Astrocyte (in vitro differentiated cells and primary cell): ENCODE results near the gene LIPC. TPM values are rescaled to one million over a fixed set of nuclear protein-coding genes. Genes with fewer than 3 reads are reported as not detected.

Experiments
- DNase-seq: peaks from one replicate; pipeline ENCODE4 v3.0.0-alpha.2; 2010; ENCODE audit warnings: low read depth
- FAIRE-seq: peaks from 2 replicates; lab custom pipeline; 2011; peaks lifted over from hg19 to GRCh38; lab: Jason Lieb, UNC
- H2AFZ ChIP-seq: 2 replicates; pipeline ENCODE4 v1.6.0; 2012; ENCODE audit warnings: low read depth, low read length, inconsistent platforms
- H3K27ac ChIP-seq: 2 replicates; pipeline ENCODE4 v1.5.1; 2011; ENCODE audit warnings: low read depth, low read length, inconsistent platforms
- H3K27me3 ChIP-seq: 2 replicates; pipeline ENCODE4 v1.6.0; 2011; ENCODE audit warnings: low read length, inconsistent platforms; ENCODE audit not compliant: insufficient read depth
- H3K36me3 ChIP-seq: 2 replicates; pipeline ENCODE4 v1.5.1; 2011; ENCODE audit warnings: low read length, inconsistent platforms; ENCODE audit not compliant: insufficient read depth
- H3K4me1 ChIP-seq: 2 replicates; pipeline ENCODE4 v1.5.1; 2011; ENCODE audit warnings: low read length, inconsistent platforms; ENCODE audit not compliant: insufficient read depth
- H3K4me2 ChIP-seq: 2 replicates; pipeline ENCODE4 v1.6.0; 2012; ENCODE audit warnings: low read length, inconsistent platforms
- H3K4me3 ChIP-seq: 2 replicates; pipeline ENCODE4 v1.5.1; 2011; ENCODE audit warnings: low read depth, mild to moderate bottlenecking, low read length, inconsistent platforms; ENCODE audit not compliant: insufficient read depth
- H3K79me2 ChIP-seq: 2 replicates; pipeline ENCODE4 v1.6.0; 2012; ENCODE audit warnings: mild to moderate bottlenecking, low read length, inconsistent platforms; ENCODE audit not compliant: insufficient read depth
- H3K9ac ChIP-seq: 2 replicates; pipeline ENCODE4 v1.6.0; 2012; ENCODE audit warnings: mild to moderate bottlenecking, low read length, inconsistent platforms
- H3K9me3 ChIP-seq: 2 replicates; pipeline ENCODE4 v1.5.1; 2012; ENCODE audit warnings: low read depth, mild to moderate bottlenecking, low read length, inconsistent platforms; ENCODE audit not compliant: insufficient read depth
- H4K20me1 ChIP-seq: 2 replicates; pipeline ENCODE4 v1.6.0; 2012; ENCODE audit warnings: low read length, inconsistent platforms; ENCODE audit not compliant: insufficient read depth
- H3K27ac Mint-ChIP-seq: one replicate; pipeline ENCODE4 v1.8.0; 2021; ENCODE audit warnings: mild to moderate bottlenecking, mixed read lengths; ENCODE audit not compliant: unreplicated experiment
- H3K27me3 Mint-ChIP-seq: one replicate; pipeline ENCODE4 v1.8.0; 2021; ENCODE audit warnings: low read depth, mixed read lengths; ENCODE audit not compliant: unreplicated experiment
- H3K36me3 Mint-ChIP-seq: one replicate; pipeline ENCODE4 v1.8.0; 2021; ENCODE audit warnings: low read depth, mixed read lengths; ENCODE audit not compliant: unreplicated experiment
- H3K4me1 Mint-ChIP-seq: one replicate; pipeline ENCODE4 v1.8.0; 2021; ENCODE audit warnings: low read depth, mixed read lengths; ENCODE audit not compliant: unreplicated experiment
- H3K4me3 Mint-ChIP-seq: one replicate; pipeline ENCODE4 v1.8.0; 2021; ENCODE audit warnings: mild to moderate bottlenecking, moderate library complexity, mixed read lengths; ENCODE audit not compliant: unreplicated experiment
- H3K9me3 Mint-ChIP-seq: one replicate; pipeline ENCODE4 v1.8.0; 2021; ENCODE audit warnings: mild to moderate bottlenecking, mixed read lengths; ENCODE audit not compliant: unreplicated experiment
- CTCF ChIP-seq: IDR thresholded peaks from 2 replicates; pipeline ENCODE4 v1.5.1; 2011; ENCODE audit warnings: low read depth, mild to moderate bottlenecking, inconsistent platforms, low read length, moderate library complexity; ENCODE audit not compliant: insufficient read depth
- EZH2 ChIP-seq: IDR thresholded peaks from 2 replicates; pipeline ENCODE4 v1.6.1; 2012; ENCODE audit warnings: mild to moderate bottlenecking, low read length, inconsistent platforms; ENCODE audit not compliant: insufficient read depth
- total RNA-seq: library from RNA; stranded (reverse); gene quantifications from 2 replicates; pipeline ENCODE4 v1.2.1, GENCODE V29; 2021

LIPC gene
- total RNA-seq, 1 donor from 2014 or later, result not detected

- no peaks in the 10 kb centered on the region for H3K27me3 ChIP-seq
- peaks cover 16% of the 10 kb centered on the region for H3K4me1 ChIP-seq
- H3K4me1 Mint-ChIP-seq, result peaks cover 25% of the 10 kb centered on the region
- H2AFZ ChIP-seq, result no peak overlapping the region
- H4K20me1 ChIP-seq, result no peaks in the 10 kb centered on the region
- H3K4me3 ChIP-seq, result no peak overlapping the region
- no peaks in the 10 kb centered on the region for H3K36me3 ChIP-seq
- H3K27ac Mint-ChIP-seq, result no peak overlapping the region
- TF ChIP-seq CTCF, result no peak
- TF ChIP-seq EZH2, result no peak
- no peak overlapping the region for H3K4me2 ChIP-seq
- no peak overlapping the region for H3K4me3 Mint-ChIP-seq
- no peak overlapping the region for H3K27ac ChIP-seq
- DNase-seq (peak; percentile 46), FAIRE-seq (no peak)
- no peak overlapping the region for H3K9ac ChIP-seq
- no peaks in the 10 kb centered on the region for H3K9me3 ChIP-seq
- no peaks in the 10 kb centered on the region for H3K27me3 Mint-ChIP-seq
- no peaks in the 10 kb centered on the region for H3K79me2 ChIP-seq
- H3K36me3 Mint-ChIP-seq, result no peaks in the 10 kb centered on the region
- H3K9me3 Mint-ChIP-seq, result peaks cover 2% of the 10 kb centered on the region
Observed at GRCh38 chr15:58465866-58466517, 34.2 kb downstream of the LIPC start.

- Mint-ChIP-seq H3K27ac (no peak overlapping the region), H3K27me3 (no peaks in the 10 kb centered on the region), H3K4me1 (peaks cover 25% of the 10 kb centered on the region), H3K36me3 (no peaks in the 10 kb centered on the region), H3K4me3 (no peak overlapping the region), H3K9me3 (peaks cover 2% of the 10 kb centered on the region)
- H3K4me3 ChIP-seq, result no peak overlapping the region
- no peaks in the 10 kb centered on the region for H3K79me2 ChIP-seq
- no peaks in the 10 kb centered on the region for H4K20me1 ChIP-seq
- no peak overlapping the region for H3K9ac ChIP-seq
- no peak for TF ChIP-seq EZH2
- no peak for TF ChIP-seq CTCF
- peaks cover 16% of the 10 kb centered on the region for H3K4me1 ChIP-seq
- H3K4me2 ChIP-seq, result no peak overlapping the region
- H3K27ac ChIP-seq, result no peak overlapping the region
- DNase-seq (no peak), FAIRE-seq (no peak)
- no peak overlapping the region for H2AFZ ChIP-seq
- H3K27me3 ChIP-seq, result no peaks in the 10 kb centered on the region
- H3K36me3 ChIP-seq, result no peaks in the 10 kb centered on the region
- H3K9me3 ChIP-seq, result no peaks in the 10 kb centered on the region
Observed at GRCh38 chr15:58466566-58466965, 34.8 kb downstream of the LIPC start.

GRCh38 chr15:58467121-58467721 lies 35.4 kb downstream of the LIPC start:
- no peak overlapping the region for H3K4me3 Mint-ChIP-seq
- Histone ChIP-seq H3K36me3 (no peaks in the 10 kb centered on the region), H3K79me2 (no peaks in the 10 kb centered on the region), H3K9ac (no peak overlapping the region), H3K27ac (no peak overlapping the region), H3K4me1 (peaks cover 16% of the 10 kb centered on the region), H2AFZ (no peak overlapping the region), H3K4me2 (no peak overlapping the region), H3K4me3 (no peak overlapping the region), H3K27me3 (no peaks in the 10 kb centered on the region), H3K9me3 (no peaks in the 10 kb centered on the region), H4K20me1 (no peaks in the 10 kb centered on the region)
- no peak for FAIRE-seq
- peaks cover 25% of the 10 kb centered on the region for H3K4me1 Mint-ChIP-seq
- peak; percentile 27 for DNase-seq
- no peaks in the 10 kb centered on the region for H3K36me3 Mint-ChIP-seq
- TF ChIP-seq EZH2, result no peak
- TF ChIP-seq CTCF, result no peak
- no peaks in the 10 kb centered on the region for H3K27me3 Mint-ChIP-seq
- peaks cover 2% of the 10 kb centered on the region for H3K9me3 Mint-ChIP-seq
- H3K27ac Mint-ChIP-seq, result no peak overlapping the region
